GM19463 (cell line): Measurements from ENCODE around the gene SMCO2.

Experiments
- ATAC-seq: cut with Tn5 transposase; IDR thresholded peaks from one replicate; pipeline ENCODE4 v1.9.1; 2021; ENCODE audit warnings: mild to moderate bottlenecking, moderate library complexity; ENCODE audit not compliant: unreplicated experiment

The SMCO2 gene

DNA sequence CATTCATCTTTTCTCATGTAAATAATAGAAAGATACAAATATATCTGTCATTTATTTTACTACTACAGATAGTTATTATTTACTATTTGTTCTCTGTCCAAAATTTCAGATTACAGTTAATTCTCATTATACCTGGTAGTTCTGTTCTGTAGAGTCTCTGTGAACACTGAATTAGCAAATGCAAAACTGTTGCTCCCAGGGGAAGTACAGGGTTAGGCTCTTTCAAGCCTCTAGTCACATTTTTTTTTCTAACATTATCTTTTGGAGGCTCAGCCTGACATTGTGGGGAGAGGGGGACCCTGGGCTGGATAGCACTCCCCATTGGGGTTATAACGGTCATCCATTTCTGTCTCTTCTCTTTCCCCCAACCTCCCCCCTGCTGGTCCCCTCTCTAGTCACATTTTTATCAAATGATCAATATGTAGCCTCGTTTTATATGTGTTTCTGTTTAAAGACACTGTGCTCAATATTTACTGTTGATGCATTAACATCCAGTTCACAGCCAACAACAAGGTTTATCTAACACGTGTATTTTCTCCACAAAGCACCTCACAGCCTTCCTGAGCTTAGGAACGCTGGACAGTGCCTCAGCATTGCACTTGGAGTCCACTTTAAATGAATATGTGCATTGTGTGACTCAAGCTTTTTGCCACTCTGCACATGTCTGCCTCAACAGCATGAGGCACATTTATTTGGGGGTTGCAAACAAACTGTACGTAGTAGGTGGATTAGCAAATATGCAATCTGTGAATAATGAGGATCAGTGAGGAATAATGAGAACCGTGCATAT, 4.7 kb downstream of the SMCO2 start:
- no peak for ATAC-seq

- no peak for ATAC-seq
Observed at GRCh38 chr12:27453421-27453820, 6.9 kb downstream of the SMCO2 start.

DNA sequence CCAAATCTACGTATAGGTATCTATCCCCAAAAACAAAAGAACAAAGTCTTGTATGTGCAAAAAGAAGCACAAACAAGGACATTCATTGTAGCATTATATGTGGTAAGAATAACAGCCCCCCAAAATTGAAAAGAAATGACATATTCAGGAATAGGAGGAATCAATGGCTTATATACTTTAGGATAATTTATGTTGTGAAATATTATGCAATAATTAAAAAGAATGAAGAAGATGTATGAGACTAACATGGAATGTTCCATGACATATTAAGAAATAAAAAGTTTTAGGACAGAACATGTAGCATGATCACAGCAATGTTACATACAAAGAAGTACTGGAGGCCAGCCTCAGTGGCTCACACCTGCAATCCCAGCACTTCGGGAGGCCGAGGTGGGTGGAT, 9.1 kb downstream of the SMCO2 start:
- ATAC-seq: no peak

- ATAC-seq: no peak
Observed at GRCh38 chr12:27456618-27457017, 10.1 kb downstream of the SMCO2 start.

- ATAC-seq: no peak
Observed at GRCh38 chr12:27460471-27460978, 14.0 kb downstream of the SMCO2 start.

GRCh38 chr12:27462151-27462694, 15.7 kb downstream of the SMCO2 start:
- no peak for ATAC-seq

DNA sequence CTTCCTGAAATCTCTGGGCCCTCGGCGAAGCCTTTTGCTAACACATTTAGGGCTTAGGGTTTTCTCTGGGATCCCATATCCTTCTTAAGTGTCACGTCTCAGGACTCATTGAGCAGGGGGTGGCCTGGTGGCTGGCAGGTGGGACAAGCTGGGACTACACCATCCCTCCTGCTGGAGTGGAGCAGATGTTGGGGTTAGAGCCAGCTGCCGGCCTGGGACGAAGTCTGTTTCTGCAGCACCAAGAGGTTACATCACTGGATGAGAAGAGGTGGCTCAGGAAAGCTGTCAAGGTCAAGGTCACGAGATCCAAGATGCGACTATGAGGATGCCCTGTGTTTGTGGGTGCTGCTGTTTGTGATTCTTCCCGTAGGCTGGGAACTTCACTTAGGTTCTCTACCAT, 16.3 kb downstream of the SMCO2 start:
- no peak for ATAC-seq

GRCh38 chr12:27463511-27464219, 17.1 kb downstream of the SMCO2 start:
- no peak for ATAC-seq

DNA sequence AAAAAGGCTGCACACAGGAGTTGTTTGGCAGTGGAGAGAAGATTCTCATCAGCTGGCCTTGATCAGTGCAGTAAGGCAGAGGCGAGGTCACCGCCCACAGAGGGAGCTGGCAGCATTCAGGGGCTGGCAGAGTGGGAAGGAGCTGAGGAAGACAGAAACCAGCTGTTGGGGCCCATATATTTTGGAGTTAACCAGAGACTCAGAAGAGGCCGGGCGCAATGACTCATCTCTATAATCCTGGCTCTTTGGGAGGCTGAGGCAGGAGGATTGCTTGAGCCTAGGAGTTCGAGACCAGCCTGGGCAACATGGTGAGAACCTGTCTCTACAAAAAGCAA, 17.7 kb downstream of the SMCO2 start:
- ATAC-seq: no peak

GRCh38 chr12:27467641-27468040, 21.1 kb downstream of the SMCO2 start:
- peak; percentile 83 for ATAC-seq

DNA sequence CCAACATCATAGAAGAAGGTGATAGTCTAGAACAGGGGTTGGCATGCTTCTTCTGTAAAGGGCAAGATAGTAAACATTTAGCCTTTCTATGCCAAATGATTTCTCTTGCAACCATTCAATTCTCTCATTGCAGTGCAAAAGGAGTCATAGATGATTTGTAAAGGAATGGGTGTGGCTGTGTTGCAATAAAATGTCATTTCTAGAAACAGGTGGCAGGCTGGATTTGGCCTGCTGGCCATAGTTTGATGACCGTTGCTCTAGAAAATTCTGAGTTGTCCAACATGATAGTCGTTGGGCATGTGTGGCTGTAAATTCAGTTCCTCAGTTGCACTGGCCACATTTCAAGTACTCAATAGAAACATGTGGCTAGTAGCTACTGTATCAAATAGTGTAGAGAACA, 21.7 kb downstream of the SMCO2 start:
- ATAC-seq: no peak

- no peak for ATAC-seq
Observed at GRCh38 chr12:27469176-27469736, 22.7 kb downstream of the SMCO2 start.

- no peak for ATAC-seq
Observed at GRCh38 chr12:27472604-27473003, 26.1 kb downstream of the SMCO2 start.

GRCh38 chr12:27474344-27474743, 27.8 kb downstream of the SMCO2 start:
- ATAC-seq: no peak

- ATAC-seq: no peak
Observed at GRCh38 chr12:27477049-27477448, 30.5 kb downstream of the SMCO2 start.

DNA sequence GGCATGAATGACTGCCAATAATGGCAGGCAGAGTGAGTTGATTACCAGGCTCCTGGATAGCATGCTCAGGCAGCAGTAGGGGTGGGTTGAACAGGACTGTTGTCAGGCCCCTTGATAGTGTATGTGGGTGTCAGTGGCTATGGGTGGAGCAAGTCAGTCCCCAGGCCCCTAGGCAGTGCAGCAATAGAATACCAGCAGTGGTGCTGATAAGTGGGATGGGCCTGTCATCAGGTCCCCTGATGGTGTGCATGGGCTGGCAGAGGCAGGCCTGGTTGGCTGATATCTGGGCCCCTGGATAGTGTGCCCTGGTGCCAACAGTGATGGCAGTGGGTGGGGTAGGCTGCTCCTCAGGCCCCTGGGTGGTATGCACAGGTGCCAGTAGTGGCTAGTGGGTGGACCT, 32.4 kb downstream of the SMCO2 start:
- ATAC-seq: no peak

DNA sequence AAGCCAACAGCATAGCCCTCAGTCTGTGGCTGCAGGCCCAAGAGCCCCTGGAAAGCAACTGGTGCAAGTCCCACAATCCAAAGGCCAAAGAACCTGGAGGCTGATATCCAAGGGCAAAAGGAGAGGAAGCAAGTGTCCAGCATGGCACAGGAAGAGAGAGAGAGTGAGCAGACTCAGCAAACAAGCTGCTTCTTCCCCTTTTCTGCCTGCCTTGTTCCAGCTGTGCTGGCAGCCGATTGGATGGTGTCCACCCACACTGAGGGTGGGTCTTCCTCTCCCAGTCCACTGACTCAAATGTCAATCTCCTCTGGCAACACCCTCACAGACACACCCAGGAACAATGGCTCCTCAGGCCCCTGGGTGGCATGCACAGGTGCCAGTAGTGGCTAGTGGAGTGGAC, 33.5 kb downstream of the SMCO2 start:
- no peak for ATAC-seq

- ATAC-seq: no peak
Observed at GRCh38 chr12:27486961-27487360, 40.4 kb downstream of the SMCO2 start.

DNA sequence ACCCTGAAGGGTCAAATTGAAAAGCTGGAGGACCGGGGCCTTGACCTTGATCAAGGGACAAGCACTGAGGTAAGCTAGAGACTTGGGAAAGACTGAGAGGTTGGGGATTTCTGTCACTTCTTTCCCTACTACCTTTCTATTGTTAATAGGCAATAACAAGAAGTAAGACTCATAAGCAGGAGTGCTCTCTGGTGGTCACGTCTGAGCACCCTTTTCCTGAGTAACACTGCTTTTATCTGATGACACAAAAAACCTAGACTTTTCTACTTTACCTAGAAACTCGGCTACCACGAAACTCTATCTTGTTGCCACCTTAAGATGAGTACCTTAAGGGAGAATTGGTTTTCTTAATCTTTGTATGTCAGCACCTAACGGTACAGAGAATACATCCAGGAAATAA, 41.9 kb downstream of the SMCO2 start:
- no peak for ATAC-seq

DNA sequence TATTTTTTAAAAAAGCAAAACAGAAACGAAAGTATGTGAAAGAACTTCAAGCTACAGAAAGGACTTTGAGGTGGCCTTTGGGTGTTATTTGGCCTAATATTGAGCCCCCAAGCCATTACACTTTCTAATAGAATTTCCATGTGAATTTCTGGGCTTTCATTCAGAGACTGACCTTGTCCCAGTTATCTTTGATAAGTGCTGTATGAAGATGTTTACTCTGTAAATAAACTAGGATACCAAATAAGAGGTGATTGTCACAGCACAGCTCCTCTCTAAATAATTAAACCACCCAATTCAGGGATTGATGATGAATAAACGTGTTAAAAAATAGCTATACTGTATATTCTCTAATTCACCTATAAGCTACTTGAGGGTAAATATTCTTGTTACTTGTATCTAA, 44.7 kb downstream of the SMCO2 start:
- no peak for ATAC-seq

- no peak for ATAC-seq
Observed at GRCh38 chr12:27493260-27493940, 46.9 kb downstream of the SMCO2 start.
